Measurements from ENCODE around the gene EPHA4.

The EPHA4 gene

DNA sequence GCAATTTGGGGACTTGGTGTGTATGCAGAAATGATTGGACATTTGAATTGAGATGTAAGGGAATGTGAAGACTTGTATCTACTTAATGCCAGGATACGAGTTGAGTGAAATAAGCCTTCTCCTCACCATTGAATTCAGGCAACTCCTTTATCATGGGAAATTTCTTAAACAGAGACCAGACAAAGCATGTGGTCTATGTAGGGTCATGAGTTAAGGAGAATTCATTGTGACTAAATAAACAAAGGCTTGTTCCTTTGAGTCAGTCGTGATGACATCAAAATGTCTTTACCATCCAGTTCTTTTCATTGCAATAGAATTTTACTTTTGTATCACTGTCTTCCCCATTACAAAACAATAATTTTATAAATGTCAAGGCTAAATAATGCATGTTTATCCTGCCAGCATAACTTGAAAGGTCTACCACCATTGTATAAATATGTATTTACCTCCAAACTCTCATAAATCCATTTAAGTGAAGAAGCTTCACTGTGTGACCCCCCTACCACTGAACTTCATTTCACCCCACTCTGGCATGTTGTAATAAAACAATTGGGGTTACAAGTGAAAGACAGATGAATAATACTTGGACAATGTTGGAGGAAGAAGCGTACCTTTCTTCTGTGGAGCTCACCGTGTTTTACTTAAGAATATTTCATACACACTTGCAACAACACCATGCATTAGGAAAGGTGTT, 149.4 kb downstream of the EPHA4 start:
- H3K4me3 Mint-ChIP-seq: no peak overlapping the region
- no peaks in the 10 kb centered on the region for H3K27me3 Mint-ChIP-seq
- no peaks in the 10 kb centered on the region for H3K9me3 Mint-ChIP-seq (ENCODE audit: low read depth)
- H3K36me3 Mint-ChIP-seq: no peaks in the 10 kb centered on the region
- no peak overlapping the region for H3K27ac Mint-ChIP-seq
- H3K4me1 Mint-ChIP-seq (ENCODE audit: low read depth): peaks cover 6% of the 10 kb centered on the region

DNA sequence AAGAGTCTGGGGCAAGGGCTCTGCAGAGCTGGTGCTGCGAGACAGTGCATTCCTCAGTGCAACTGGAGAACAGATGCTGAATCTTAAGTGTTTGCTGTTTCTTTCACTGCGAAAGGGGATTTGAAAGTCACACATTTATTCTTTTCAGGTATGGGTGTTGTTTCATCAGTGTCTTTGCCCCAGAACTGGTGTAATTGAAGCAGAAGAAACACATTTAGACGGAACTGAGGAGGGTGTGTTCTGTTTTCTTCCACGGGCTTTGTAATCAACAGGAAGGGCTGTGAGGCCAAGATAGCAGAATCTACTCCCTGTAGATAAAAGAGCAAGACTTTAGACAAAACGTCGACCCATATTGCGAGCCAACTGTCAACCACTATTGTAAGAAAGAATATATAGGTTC, 151.9 kb downstream of the EPHA4 start:
- Mint-ChIP-seq H3K27ac (peak overlapping the region; percentile 13), H3K4me1 (ENCODE audit: low read depth) (peaks cover 6% of the 10 kb centered on the region), H3K27me3 (no peaks in the 10 kb centered on the region), H3K4me3 (no peak overlapping the region), H3K9me3 (ENCODE audit: low read depth) (no peaks in the 10 kb centered on the region), H3K36me3 (no peaks in the 10 kb centered on the region)

DNA sequence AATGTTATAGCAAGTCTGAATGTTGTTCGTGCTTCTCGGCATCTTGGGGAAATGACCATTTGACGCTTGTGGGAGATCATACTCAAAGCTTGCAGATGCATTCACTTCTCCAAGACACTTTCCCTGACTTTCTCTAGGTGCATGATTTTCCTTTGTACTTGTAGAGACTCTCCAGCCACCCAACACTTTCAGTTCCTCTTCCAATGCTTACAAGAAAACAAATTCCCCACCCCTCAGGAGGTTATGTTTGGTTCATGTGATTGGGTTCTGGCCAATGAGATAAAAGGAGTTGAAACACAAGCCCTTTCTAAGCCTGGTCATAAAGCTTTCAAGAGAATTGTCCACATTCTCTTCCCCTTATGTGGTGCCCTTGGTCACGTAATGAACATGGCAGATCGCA, 156.3 kb downstream of the EPHA4 start:
- Mint-ChIP-seq H3K4me1 (ENCODE audit: low read depth) (peaks cover 6% of the 10 kb centered on the region), H3K36me3 (no peaks in the 10 kb centered on the region), H3K27me3 (no peaks in the 10 kb centered on the region), H3K4me3 (no peak overlapping the region), H3K9me3 (ENCODE audit: low read depth) (no peaks in the 10 kb centered on the region), H3K27ac (no peak overlapping the region)

DNA sequence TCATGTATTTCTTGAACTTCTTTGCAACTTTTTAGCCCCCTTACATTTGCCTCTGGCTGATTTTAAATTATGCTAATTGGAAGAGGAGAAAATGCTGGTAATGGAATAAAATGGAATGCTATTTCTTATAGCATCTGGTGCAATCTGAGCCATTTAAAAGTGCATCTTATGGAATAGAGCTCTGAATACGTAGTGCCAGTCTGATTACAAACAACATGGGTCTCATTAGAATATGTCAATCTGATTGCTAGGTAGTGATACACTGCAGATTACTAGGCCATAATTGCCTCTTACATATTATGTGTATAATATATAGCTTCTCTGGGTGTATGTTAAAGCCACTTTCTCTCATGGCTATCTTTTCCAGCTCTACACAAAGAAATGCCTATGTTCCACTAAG, 159.1 kb downstream of the EPHA4 start:
- H3K36me3 Mint-ChIP-seq: no peaks in the 10 kb centered on the region
- peaks cover 1% of the 10 kb centered on the region for H3K27me3 Mint-ChIP-seq
- H3K9me3 Mint-ChIP-seq (ENCODE audit: low read depth): no peaks in the 10 kb centered on the region

DNA sequence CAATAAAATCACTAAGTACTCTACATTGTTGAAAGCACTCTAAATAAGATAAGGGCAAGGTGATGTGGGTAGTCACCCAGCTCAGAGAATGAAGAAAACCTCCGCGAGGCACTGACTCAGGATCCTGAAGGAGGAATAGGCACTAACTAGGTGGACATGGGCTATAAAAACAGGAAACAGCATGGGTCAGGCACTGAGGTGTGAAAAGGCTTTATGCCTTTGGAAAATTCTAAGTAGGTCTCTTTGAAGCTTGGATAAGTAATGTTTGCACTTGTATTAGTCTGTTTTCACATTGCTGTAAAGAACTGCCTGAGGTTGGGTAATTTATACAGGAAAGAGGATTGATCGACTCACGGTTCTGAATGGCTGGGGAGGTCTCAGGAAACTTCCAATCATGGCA, 161.6 kb downstream of the EPHA4 start:
- H3K27ac Mint-ChIP-seq: no peak overlapping the region
- H3K4me1 Mint-ChIP-seq (ENCODE audit: low read depth): no peaks in the 10 kb centered on the region
- H3K4me3 Mint-ChIP-seq: no peak overlapping the region
- H3K27me3 Mint-ChIP-seq: peaks cover 1% of the 10 kb centered on the region
- H3K9me3 Mint-ChIP-seq (ENCODE audit: low read depth): peaks cover 4% of the 10 kb centered on the region
- no peaks in the 10 kb centered on the region for H3K36me3 Mint-ChIP-seq

More for the DNA sequence above, 159.1 kb downstream of the EPHA4 start:
- H3K4me1 Mint-ChIP-seq (ENCODE audit: low read depth): no peaks in the 10 kb centered on the region
- no peak overlapping the region for H3K27ac Mint-ChIP-seq
- no peak overlapping the region for H3K4me3 Mint-ChIP-seq

DNA sequence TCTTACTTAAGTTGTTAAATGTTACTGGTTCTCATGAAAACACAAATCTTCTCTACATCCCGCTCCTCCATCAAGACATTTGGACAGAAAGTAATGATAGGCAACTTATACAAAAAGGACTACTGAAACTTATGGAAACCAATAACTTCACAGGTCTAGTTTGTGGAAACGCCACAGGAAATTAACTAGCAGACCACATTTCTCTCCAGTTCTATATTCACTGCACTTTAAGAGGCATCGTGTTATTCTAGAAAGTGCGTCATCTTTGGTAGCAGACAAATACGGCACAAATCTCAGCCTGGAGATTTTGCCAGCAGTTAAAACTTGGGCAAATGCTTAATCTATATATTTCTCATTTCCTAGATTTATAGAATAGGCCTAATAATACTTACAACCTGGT, 164.3 kb downstream of the EPHA4 start:
- H3K4me1 Mint-ChIP-seq (ENCODE audit: low read depth): no peaks in the 10 kb centered on the region
- no peak overlapping the region for H3K4me3 Mint-ChIP-seq
- peaks cover 4% of the 10 kb centered on the region for H3K9me3 Mint-ChIP-seq (ENCODE audit: low read depth)
- H3K27ac Mint-ChIP-seq: no peak overlapping the region
- H3K27me3 Mint-ChIP-seq: peaks cover 1% of the 10 kb centered on the region
- H3K36me3 Mint-ChIP-seq: no peaks in the 10 kb centered on the region

DNA sequence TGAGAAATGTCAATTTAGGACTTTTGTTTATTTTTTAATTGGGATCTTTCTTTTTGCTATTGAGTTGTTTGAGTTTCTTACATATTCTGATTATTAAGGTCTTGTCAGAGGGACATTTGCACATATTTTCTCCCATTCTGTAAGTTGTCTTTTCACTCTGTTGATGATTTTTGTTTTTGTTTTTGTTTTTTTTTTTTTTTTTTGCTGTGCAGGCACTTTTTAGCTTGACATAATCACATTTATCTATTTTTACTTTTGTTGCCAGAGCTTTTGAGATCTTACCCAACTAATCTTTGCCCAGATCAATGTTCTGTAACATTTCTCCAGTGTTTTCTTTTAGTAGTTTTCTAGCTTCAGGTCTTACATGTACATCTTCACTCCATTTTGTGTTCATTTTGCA, 166.6 kb downstream of the EPHA4 start:
- H3K4me1 Mint-ChIP-seq (ENCODE audit: low read depth): no peaks in the 10 kb centered on the region

DNA sequence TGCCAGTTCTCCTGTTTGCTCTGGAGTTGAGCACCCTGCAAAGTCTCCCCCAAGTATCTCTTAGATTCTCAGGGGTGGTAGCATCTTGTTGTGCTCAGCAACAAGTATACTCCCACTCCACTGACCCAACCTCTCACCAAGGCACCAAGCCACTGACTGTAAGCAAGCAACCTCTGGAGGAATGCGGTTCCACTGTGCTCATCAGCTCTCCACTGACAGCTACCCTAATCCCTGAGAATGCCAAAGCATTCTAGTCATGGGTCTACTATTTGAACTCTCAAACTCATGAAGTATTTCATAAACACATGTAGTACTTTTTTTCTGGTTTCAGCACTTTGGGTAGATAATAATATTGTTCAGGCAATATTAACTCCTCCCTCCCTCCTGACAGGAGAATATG, 170.0 kb downstream of the EPHA4 start:
- Mint-ChIP-seq H3K4me3 (no peak overlapping the region), H3K36me3 (no peaks in the 10 kb centered on the region), H3K4me1 (ENCODE audit: low read depth) (no peaks in the 10 kb centered on the region), H3K9me3 (ENCODE audit: low read depth) (peaks cover 8% of the 10 kb centered on the region), H3K27me3 (no peaks in the 10 kb centered on the region), H3K27ac (no peak overlapping the region)

More for the DNA sequence above, 166.6 kb downstream of the EPHA4 start:
- H3K36me3 Mint-ChIP-seq: no peaks in the 10 kb centered on the region
- peaks cover 1% of the 10 kb centered on the region for H3K27me3 Mint-ChIP-seq
- H3K27ac Mint-ChIP-seq: no peak overlapping the region
- H3K9me3 Mint-ChIP-seq (ENCODE audit: low read depth): peaks cover 4% of the 10 kb centered on the region
- no peak overlapping the region for H3K4me3 Mint-ChIP-seq

DNA sequence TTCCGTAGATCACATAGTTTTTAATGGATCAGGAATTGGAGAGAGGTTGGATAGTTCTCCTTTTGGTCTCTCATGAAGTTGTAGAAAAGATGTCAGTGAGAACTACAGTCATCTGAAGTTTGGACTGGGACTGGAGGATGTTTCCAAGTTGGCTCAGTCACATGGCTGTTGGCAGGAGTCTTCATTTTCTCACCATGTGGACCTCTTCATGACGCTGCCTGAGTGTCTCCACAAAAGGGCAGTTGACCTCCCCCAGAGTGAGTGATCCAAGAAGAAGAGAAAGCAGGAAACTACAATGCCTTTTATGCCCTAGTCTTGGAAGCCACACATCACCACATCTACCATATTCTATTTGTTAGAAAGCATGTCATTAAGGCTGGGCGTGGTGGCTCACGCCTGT, 171.7 kb downstream of the EPHA4 start:
- H3K4me1 Mint-ChIP-seq (ENCODE audit: low read depth): no peaks in the 10 kb centered on the region
- H3K27me3 Mint-ChIP-seq: no peaks in the 10 kb centered on the region
- no peak overlapping the region for H3K4me3 Mint-ChIP-seq
- no peak overlapping the region for H3K27ac Mint-ChIP-seq
- H3K36me3 Mint-ChIP-seq: no peaks in the 10 kb centered on the region
- peaks cover 4% of the 10 kb centered on the region for H3K9me3 Mint-ChIP-seq (ENCODE audit: low read depth)

DNA sequence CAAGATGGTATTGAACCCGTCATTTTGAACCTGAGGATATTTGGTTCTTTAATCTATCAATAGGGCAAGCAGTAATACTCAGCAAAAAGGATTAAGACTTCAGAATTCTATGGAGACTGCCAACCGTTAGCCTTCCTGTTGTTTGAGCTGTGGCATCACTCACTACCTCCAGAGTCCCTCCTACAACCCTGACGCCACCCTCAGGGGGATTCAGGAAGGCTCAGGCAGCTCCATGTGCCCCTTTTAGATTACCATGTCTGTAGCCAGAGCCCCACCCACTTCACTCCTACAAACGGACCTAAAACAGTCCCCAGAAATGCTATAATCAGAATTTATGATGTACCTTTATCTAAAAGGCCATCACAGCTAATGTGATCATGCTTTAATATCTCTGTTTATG, 172.9 kb downstream of the EPHA4 start:
- Mint-ChIP-seq H3K27ac (no peak overlapping the region), H3K27me3 (no peaks in the 10 kb centered on the region), H3K9me3 (ENCODE audit: low read depth) (peaks cover 4% of the 10 kb centered on the region), H3K36me3 (no peaks in the 10 kb centered on the region), H3K4me3 (no peak overlapping the region), H3K4me1 (ENCODE audit: low read depth) (no peaks in the 10 kb centered on the region)

DNA sequence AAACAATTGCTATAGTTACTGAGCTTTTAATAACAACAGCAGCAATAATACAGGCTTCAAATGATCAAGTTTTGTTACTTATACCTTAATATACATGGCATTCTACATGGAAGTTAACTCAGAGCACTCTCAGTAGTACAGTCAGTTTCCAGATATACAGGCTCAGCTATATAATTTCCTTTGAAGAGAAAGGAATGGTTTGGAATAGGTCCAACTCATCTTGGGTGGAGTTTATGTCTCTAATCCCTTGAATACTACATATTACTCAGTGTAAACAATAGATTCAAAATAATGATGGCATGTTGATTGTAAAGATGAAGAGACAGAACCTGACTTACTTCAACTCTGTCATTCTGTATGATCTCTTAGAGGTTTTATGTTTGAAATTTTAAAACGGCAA, 174.9 kb downstream of the EPHA4 start:
- no peaks in the 10 kb centered on the region for H3K4me1 Mint-ChIP-seq (ENCODE audit: low read depth)
- no peaks in the 10 kb centered on the region for H3K36me3 Mint-ChIP-seq
- peaks cover 4% of the 10 kb centered on the region for H3K9me3 Mint-ChIP-seq (ENCODE audit: low read depth)
- no peaks in the 10 kb centered on the region for H3K27me3 Mint-ChIP-seq
- no peak overlapping the region for H3K27ac Mint-ChIP-seq
- H3K4me3 Mint-ChIP-seq: no peak overlapping the region

DNA sequence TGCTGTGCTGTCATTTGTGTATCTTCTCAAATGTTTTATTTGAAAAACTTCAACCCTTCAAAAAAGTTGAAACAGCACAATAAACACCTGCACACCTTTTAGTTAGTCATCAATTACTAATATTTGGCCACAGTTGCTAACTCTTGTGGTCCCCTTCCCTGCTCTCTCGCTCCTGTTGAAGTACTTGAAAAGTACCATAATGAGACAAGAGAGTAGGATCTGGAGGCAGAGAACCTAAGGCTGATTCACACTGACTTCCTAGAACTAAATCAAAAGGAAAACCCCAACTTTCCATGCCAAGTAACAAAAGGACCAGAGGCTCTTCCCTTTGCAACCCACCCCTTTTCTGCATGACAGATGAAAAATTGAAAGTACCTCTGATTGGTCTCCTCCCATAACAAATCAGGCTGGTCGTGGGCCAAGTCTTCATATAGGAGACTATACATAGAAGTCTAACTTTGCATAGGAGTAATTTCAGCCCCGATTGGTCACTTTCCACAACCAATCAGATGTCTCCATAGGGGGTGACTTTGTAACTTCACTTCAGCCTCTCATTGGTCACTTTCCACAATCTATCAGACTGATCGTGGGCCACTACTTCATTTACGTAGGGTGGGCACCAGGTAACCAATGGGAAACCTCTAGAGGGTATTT, 179.7 kb downstream of the EPHA4 start:
- Mint-ChIP-seq H3K4me1 (ENCODE audit: low read depth) (no peaks in the 10 kb centered on the region), H3K27me3 (peaks cover 2% of the 10 kb centered on the region), H3K4me3 (no peak overlapping the region), H3K27ac (no peak overlapping the region), H3K36me3 (no peaks in the 10 kb centered on the region), H3K9me3 (ENCODE audit: low read depth) (no peaks in the 10 kb centered on the region)

DNA sequence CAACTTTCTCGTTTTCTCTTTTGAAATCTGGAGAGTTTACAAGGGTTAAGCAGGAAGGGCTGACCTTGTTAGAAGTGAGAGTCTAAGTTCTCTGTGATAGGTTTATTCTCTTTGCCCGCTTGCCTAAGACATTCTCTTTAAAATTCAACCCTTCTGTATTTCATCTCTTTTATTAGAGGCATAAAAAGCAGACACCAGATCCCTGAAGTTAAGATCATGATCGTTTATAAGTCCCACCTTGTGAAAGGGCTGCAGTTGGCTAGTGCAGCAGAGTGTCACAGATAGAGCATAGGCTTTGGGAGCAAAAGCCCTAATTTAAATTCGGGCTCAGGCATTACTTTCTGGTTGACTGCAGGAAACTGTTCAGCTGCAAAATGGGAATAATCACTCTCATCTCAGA, 181.2 kb downstream of the EPHA4 start:
- H3K36me3 Mint-ChIP-seq: no peaks in the 10 kb centered on the region
- H3K27ac Mint-ChIP-seq: no peak overlapping the region
- no peak overlapping the region for H3K4me3 Mint-ChIP-seq
- H3K9me3 Mint-ChIP-seq (ENCODE audit: low read depth): no peaks in the 10 kb centered on the region
- H3K27me3 Mint-ChIP-seq: peaks cover 2% of the 10 kb centered on the region
- H3K4me1 Mint-ChIP-seq (ENCODE audit: low read depth): no peaks in the 10 kb centered on the region

DNA sequence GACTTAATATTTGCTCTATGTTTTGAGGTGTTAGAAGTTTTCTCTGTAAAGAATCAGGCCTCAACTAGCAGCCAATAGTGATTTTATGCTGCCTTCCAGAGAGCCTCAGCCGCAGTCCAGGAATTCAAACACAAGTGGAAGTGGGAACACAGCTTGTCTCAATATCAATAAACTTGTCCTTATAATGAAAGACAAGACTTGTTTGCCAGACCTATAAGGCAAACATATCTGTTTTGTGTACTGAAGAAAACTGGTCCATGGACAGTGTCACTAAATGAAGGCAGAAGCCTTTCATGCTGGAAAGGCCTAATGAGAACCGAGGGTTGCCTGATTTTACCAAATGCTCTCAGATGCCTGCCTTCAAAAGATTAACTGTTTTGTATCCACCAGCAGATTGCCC, 182.2 kb downstream of the EPHA4 start:
- no peak overlapping the region for H3K4me3 Mint-ChIP-seq
- H3K36me3 Mint-ChIP-seq: no peaks in the 10 kb centered on the region
- H3K4me1 Mint-ChIP-seq (ENCODE audit: low read depth): no peaks in the 10 kb centered on the region
- H3K27ac Mint-ChIP-seq: no peak overlapping the region
- H3K27me3 Mint-ChIP-seq: peaks cover 2% of the 10 kb centered on the region
- no peaks in the 10 kb centered on the region for H3K9me3 Mint-ChIP-seq (ENCODE audit: low read depth)

DNA sequence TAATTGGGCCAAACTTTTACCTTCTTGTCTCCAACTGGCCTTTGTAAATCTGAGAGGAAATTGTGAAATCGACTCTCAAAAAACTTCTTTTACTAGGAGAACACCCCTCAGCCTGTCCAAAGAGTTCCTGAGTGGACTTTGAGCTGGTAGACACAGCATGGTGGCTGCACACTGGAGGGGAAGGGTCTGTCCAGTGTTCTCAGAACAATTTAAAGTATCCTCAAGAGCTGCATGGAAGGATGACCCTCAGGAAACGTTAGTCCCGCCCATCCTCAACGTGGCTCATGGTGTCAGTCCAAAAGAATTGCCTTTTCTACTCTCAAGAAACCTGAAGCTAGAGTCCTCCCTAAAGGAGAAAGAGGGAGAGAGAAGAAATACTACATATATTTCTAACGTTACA, 182.7 kb downstream of the EPHA4 start:
- H3K36me3 Mint-ChIP-seq: no peaks in the 10 kb centered on the region
- H3K27ac Mint-ChIP-seq: no peak overlapping the region
- H3K27me3 Mint-ChIP-seq: peaks cover 2% of the 10 kb centered on the region

DNA sequence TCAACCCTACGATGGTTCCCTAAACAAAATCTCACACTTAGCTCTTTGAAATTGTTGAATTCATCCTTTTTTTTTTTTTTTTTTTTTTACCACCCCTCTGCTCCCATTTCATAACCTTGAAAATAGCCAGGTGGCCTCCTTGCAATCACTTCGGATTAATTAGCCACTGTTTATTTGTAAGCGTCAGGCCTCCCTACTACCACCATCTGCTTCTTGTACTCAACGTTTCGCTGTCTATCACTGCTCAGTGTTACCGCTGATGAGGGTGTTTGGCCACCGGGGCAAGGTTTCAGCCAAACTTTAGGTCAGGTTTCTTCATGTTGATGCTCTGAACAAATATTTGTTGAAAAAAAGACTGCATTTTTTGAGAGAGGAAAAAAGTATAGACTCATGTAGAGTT, 183.2 kb downstream of the EPHA4 start:
- Mint-ChIP-seq H3K27ac (no peak overlapping the region), H3K9me3 (ENCODE audit: low read depth) (no peaks in the 10 kb centered on the region), H3K4me1 (ENCODE audit: low read depth) (no peaks in the 10 kb centered on the region), H3K4me3 (no peak overlapping the region), H3K36me3 (no peaks in the 10 kb centered on the region), H3K27me3 (peaks cover 2% of the 10 kb centered on the region)

More for the DNA sequence above, 182.7 kb downstream of the EPHA4 start:
- no peaks in the 10 kb centered on the region for H3K9me3 Mint-ChIP-seq (ENCODE audit: low read depth)
- no peak overlapping the region for H3K4me3 Mint-ChIP-seq
- no peaks in the 10 kb centered on the region for H3K4me1 Mint-ChIP-seq (ENCODE audit: low read depth)

Data from activated naive CD8-positive, alpha-beta T cell (primary cell).